DMS53 treated with DMSO at 0.1 percent for 48 hours (cell line): ENCODE data around the gene DCC.

Experiments used
- DNase-seq: peaks from one replicate; lab custom pipeline; 2025; ENCODE audit not compliant: unreplicated experiment; lab: John Stamatoyannopoulos, UW

Gene DCC

GRCh38 chr18:53324353-53324752 is 984.4 kb downstream of the DCC start:
- no peak for DNase-seq

- no peak for DNase-seq
Measured at GRCh38 chr18:53360501-53361443, 1020.8 kb downstream of the DCC start.

GRCh38 chr18:53375621-53376020 is 1035.6 kb downstream of the DCC start:
- DNase-seq, result peak; percentile 18

- peak; percentile 86 for DNase-seq
Measured at GRCh38 chr18:53380063-53380639, 1040.2 kb downstream of the DCC start.

GRCh38 chr18:53382870-53383269 is 1042.9 kb downstream of the DCC start:
- no peak for DNase-seq

- no peak for DNase-seq
Measured at GRCh38 chr18:53385889-53386288, 1045.9 kb downstream of the DCC start.

- DNase-seq, result no peak
Measured at GRCh38 chr18:53387581-53387980, 1047.6 kb downstream of the DCC start.

- DNase-seq, result no peak
Measured at GRCh38 chr18:53402670-53403069, 1062.7 kb downstream of the DCC start.

GRCh38 chr18:53408271-53408670 is 1068.3 kb downstream of the DCC start:
- no peak for DNase-seq

- no peak for DNase-seq
Measured at GRCh38 chr18:53411511-53411910, 1071.5 kb downstream of the DCC start.

- DNase-seq, result no peak
Measured at GRCh38 chr18:53417003-53417402, 1077.0 kb downstream of the DCC start.

- DNase-seq, result no peak
Measured at GRCh38 chr18:53421869-53422268, 1081.9 kb downstream of the DCC start.

GRCh38 chr18:53422896-53423295 is 1082.9 kb downstream of the DCC start:
- no peak for DNase-seq

- DNase-seq, result peak; percentile 10
Measured at GRCh38 chr18:53426666-53427184, 1086.7 kb downstream of the DCC start.

- DNase-seq, result no peak
Measured at GRCh38 chr18:53441761-53442414, 1101.9 kb downstream of the DCC start.

GRCh38 chr18:53442415-53442783 is 1102.4 kb downstream of the DCC start:
- DNase-seq, result no peak

- no peak for DNase-seq
Measured at GRCh38 chr18:53443336-53443735, 1103.3 kb downstream of the DCC start.

GRCh38 chr18:53443831-53444230 is 1103.8 kb downstream of the DCC start:
- no peak for DNase-seq

- DNase-seq, result no peak
Measured at GRCh38 chr18:53451902-53452301, 1111.9 kb downstream of the DCC start.

- DNase-seq, result no peak
Measured at GRCh38 chr18:53457068-53457467, 1117.1 kb downstream of the DCC start.

GRCh38 chr18:53458268-53458667 is 1118.3 kb downstream of the DCC start:
- no peak for DNase-seq
